Adipocyte (in vitro differentiated cells): ENCODE measurements around the gene OR1Q1.
"Not testable (repeated sequence)": the region's sequence is repeated elsewhere in the genome, so short reads cannot be mapped to it uniquely, and the experiment has no call there.

ENCODE experiments used
- DNase-seq: peaks from one replicate; pipeline ENCODE4 v3.0.0-alpha.2; 2015; ENCODE audit warnings: low read depth
- H3K27me3 ChIP-seq: replicated peaks from 2 replicates; pipeline ENCODE4 v1.7.0; 2013; ENCODE audit warnings: mild to moderate bottlenecking, low read length, moderate library complexity; ENCODE audit not compliant: control insufficient read depth, insufficient read depth
- H3K36me3 ChIP-seq: 2 replicates; pipeline ENCODE4 v1.7.0; 2013; ENCODE audit warnings: low read length, mild to moderate bottlenecking, moderate library complexity; ENCODE audit not compliant: control insufficient read depth, insufficient read depth, severe bottlenecking
- H3K4me1 ChIP-seq: 2 replicates; pipeline ENCODE4 v1.7.0; 2013; ENCODE audit warnings: mild to moderate bottlenecking, low read length, moderate library complexity; ENCODE audit not compliant: control insufficient read depth, insufficient read depth
- H3K4me3 ChIP-seq: 2 replicates; pipeline ENCODE4 v1.7.0; 2013; ENCODE audit warnings: mild to moderate bottlenecking, low read length, moderate library complexity
- H3K9ac ChIP-seq: 2 replicates; pipeline ENCODE4 v1.7.0; 2013; ENCODE audit warnings: mild to moderate bottlenecking, low read length, moderate library complexity
- H3K9me3 ChIP-seq: 2 replicates; pipeline ENCODE4 v1.7.0; 2013; ENCODE audit warnings: mild to moderate bottlenecking, low read length, moderate library complexity; ENCODE audit not compliant: control insufficient read depth

OR1Q1 gene, protein sequence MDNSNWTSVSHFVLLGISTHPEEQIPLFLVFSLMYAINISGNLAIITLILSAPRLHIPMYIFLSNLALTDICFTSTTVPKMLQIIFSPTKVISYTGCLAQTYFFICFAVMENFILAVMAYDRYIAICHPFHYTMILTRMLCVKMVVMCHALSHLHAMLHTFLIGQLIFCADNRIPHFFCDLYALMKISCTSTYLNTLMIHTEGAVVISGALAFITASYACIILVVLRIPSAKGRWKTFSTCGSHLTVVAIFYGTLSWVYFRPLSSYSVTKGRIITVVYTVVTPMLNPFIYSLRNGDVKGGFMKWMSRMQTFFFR

GRCh38 chr9:122614362-122614761 is at the start of gene OR1Q1:
Gene OR1Q1, plus strand, starts transcription at chr9:122614738. Its CDS starts 0 bp downstream, at chr9:122614738.
- Histone ChIP-seq H3K27me3 (no peaks in the 10 kb centered on the region), H3K36me3 (no peaks in the 10 kb centered on the region), H3K4me1 (no peaks in the 10 kb centered on the region), H3K9me3 (peaks cover 5% of the 10 kb centered on the region), H3K4me3 (no peak within 1 kb of the TSS), H3K9ac (no peak within 1 kb of the TSS)
- DNase-seq, result no peak

DNA sequence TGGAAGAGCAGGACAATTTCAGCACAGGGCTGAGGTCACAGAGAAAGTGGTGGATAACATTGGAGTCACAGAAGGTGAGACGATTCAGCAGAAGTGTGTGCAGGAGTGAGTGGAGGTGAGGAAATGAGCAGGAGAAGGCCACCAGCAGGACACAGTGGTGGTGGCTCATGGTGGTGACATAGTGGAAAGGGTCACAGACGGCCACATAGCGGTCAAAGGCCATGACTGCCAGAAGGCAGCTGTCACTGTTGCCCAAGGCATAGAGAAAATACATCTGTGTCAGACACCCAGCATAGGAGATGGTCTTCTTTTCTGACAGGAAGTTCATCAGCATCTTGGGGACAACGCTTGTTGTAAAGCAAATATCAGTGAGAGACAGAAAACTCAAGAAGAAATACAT is 46.6 kb upstream of the OR1Q1 start:
- H3K4me3 ChIP-seq, result no peak overlapping the region
- H3K36me3 ChIP-seq, result no peaks in the 10 kb centered on the region
- H3K9me3 ChIP-seq, result peaks cover 7% of the 10 kb centered on the region
- DNase-seq, result no peak
- no peaks in the 10 kb centered on the region for H3K4me1 ChIP-seq
- no peaks in the 10 kb centered on the region for H3K27me3 ChIP-seq
- H3K9ac ChIP-seq, result no peak overlapping the region

- no peak overlapping the region for H3K9ac ChIP-seq
- H3K27me3 ChIP-seq, result no peaks in the 10 kb centered on the region
- DNase-seq, result no peak
- H3K36me3 ChIP-seq, result no peaks in the 10 kb centered on the region
- H3K4me3 ChIP-seq, result no peak overlapping the region
- no peaks in the 10 kb centered on the region for H3K4me1 ChIP-seq
- no peaks in the 10 kb centered on the region for H3K9me3 ChIP-seq
These were observed 42.1 kb upstream of the OR1Q1 start for GRCh38 chr9:122572456-122572855.

- peak overlapping the region; percentile 18 for H3K4me3 ChIP-seq
- H3K4me1 ChIP-seq, result peaks cover 11% of the 10 kb centered on the region
- no peak for DNase-seq
- H3K9ac ChIP-seq, result no peak overlapping the region
- H3K27me3 ChIP-seq, result no peaks in the 10 kb centered on the region
- no peaks in the 10 kb centered on the region for H3K9me3 ChIP-seq
- H3K36me3 ChIP-seq, result no peaks in the 10 kb centered on the region
These were observed 34.7 kb upstream of the OR1Q1 start for GRCh38 chr9:122579874-122580273.

GRCh38 chr9:122580360-122580759 is 34.2 kb upstream of the OR1Q1 start:
- H3K36me3 ChIP-seq, result no peaks in the 10 kb centered on the region
- peak; percentile 54 for DNase-seq
- H3K9ac ChIP-seq, result no peak overlapping the region
- peak overlapping the region; percentile 18 for H3K4me3 ChIP-seq
- H3K9me3 ChIP-seq, result no peaks in the 10 kb centered on the region
- peaks cover 11% of the 10 kb centered on the region for H3K4me1 ChIP-seq
- no peaks in the 10 kb centered on the region for H3K27me3 ChIP-seq

DNA sequence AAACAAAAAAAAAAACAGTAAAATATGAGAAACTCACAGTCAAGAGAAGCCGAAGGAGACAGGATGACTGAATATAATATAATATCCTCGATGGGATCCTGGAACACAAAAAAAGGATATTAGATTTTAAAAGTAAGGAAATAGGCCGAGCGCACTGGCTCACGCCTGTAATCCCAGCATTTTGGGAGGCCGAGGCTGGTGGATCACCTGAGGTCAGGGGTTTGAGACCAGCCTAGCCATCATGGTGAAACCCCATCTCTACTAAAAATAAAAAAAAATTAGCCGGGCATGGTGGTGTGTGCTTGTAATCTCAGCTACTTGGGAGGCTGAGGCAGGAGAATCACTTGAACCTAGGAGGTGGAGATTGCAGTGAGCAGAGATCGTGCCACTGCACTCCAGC is 31.3 kb upstream of the OR1Q1 start, which contains the start of gene OR1L8:
Gene OR1L8, minus strand, starts transcription at position 101 of the 400 bp plus-strand sequence. CDS start 14,907 bp downstream, outside the sequence.
- not testable (repeated sequence) for H3K9me3 ChIP-seq, DNase-seq, H3K36me3 ChIP-seq, H3K27me3 ChIP-seq, H3K9ac ChIP-seq, H3K4me3 ChIP-seq
- H3K4me1 ChIP-seq, result peaks cover 11% of the 10 kb centered on the region

DNA sequence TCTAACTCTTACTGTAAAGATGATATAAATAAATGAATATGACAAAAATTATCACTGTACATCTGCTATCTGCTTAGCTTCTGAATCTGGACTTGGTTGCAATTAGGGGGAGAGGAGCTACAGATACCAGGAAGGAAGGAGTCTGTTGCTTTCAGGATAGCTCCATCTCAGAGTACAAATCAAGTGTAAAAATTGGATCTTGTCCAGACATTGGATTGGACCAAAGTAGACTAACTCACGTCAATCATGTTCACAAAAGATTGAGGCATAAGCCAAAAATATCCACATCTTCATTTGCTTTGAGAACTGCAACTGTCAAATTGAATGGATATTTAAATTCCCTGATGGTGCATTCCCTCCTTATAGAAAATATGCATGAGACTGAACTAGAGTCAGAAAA is 8.8 kb upstream of the OR1Q1 start:
- H3K9me3 ChIP-seq, result peaks cover 3% of the 10 kb centered on the region
- no peaks in the 10 kb centered on the region for H3K36me3 ChIP-seq
- no peak for DNase-seq
- H3K4me3 ChIP-seq, result no peak overlapping the region
- no peaks in the 10 kb centered on the region for H3K4me1 ChIP-seq
- no peak overlapping the region for H3K9ac ChIP-seq
- no peaks in the 10 kb centered on the region for H3K27me3 ChIP-seq

DNA sequence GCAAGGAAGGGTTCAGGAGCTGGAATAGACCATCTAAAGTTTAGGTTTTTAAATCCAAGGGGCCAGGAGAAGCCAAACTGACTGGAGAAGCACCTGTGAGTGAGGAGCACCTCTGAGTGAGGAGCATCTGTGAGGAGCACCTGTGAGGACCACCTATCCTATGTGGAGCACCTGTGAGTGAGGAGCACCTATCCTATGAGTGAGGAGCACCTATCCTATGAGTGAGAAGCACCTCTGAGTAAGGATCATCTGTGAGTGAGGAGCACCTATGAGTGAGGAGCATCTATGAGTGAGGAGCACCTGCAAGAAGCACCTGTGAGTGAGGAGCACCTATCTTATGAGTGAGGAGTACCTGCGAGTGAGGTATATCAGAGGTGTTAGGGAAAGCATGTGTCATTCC is 8.0 kb upstream of the OR1Q1 start:
- H3K4me3 ChIP-seq, result no peak overlapping the region
- H3K36me3 ChIP-seq, result no peaks in the 10 kb centered on the region
- no peaks in the 10 kb centered on the region for H3K4me1 ChIP-seq
- H3K27me3 ChIP-seq, result no peaks in the 10 kb centered on the region
- no peak for DNase-seq
- H3K9me3 ChIP-seq, result peaks cover 3% of the 10 kb centered on the region
- H3K9ac ChIP-seq, result no peak overlapping the region

GRCh38 chr9:122609804-122610203 is 4.7 kb upstream of the OR1Q1 start:
- Histone ChIP-seq H3K27me3 (no peaks in the 10 kb centered on the region), H3K4me3 (no peak overlapping the region), H3K36me3 (no peaks in the 10 kb centered on the region), H3K9me3 (no peaks in the 10 kb centered on the region), H3K9ac (no peak overlapping the region), H3K4me1 (no peaks in the 10 kb centered on the region)
- DNase-seq, result no peak

DNA sequence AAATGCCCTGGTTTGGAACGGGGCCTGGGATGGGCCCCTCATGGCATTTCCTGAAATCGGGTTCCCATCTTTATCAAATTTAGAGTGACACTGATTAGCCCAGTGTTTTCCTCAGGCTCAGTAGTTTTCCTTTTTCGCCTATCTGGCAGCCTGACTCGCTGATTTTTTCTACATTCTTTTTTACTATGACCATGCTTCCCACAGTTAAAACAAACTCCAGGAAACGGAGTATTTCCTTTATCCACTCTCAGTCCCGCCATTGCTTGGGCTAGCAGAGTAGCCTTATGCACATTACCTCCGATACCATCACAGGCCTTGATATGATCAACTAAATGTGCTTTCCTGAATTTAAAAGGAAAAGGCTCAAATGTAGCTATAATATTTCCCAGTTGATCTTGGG is 5.5 kb downstream of the OR1Q1 start:
- no peaks in the 10 kb centered on the region for H3K4me1 ChIP-seq
- no peaks in the 10 kb centered on the region for H3K27me3 ChIP-seq
- no peak overlapping the region for H3K9ac ChIP-seq
- no peak for DNase-seq
- no peak overlapping the region for H3K4me3 ChIP-seq
- peaks cover 5% of the 10 kb centered on the region for H3K9me3 ChIP-seq
- no peaks in the 10 kb centered on the region for H3K36me3 ChIP-seq

DNA sequence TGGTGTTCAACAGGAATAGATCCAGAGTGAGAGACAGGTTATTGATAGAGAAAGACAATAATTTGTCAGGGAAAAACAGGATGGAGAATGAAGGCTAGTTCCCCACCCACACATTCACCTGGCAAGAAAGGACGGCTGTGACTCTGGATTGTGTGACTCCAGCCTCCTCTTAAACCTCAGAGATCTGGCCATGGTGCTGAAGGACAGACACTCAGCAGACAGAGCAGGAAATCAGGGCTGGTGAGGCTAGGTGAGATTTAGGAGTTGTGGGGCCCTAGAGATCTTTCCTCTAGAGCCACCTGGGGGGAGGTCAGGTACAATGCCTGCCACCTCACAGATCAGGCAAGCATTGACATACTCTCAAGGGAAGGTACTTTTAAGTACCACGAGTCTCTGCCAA is 27.7 kb downstream of the OR1Q1 start:
- H3K36me3 ChIP-seq, result no peaks in the 10 kb centered on the region
- DNase-seq, result peak; percentile 1
- H3K4me3 ChIP-seq, result no peak overlapping the region
- no peaks in the 10 kb centered on the region for H3K4me1 ChIP-seq
- no peak overlapping the region for H3K9ac ChIP-seq
- peaks cover 11% of the 10 kb centered on the region for H3K9me3 ChIP-seq
- no peaks in the 10 kb centered on the region for H3K27me3 ChIP-seq

DNA sequence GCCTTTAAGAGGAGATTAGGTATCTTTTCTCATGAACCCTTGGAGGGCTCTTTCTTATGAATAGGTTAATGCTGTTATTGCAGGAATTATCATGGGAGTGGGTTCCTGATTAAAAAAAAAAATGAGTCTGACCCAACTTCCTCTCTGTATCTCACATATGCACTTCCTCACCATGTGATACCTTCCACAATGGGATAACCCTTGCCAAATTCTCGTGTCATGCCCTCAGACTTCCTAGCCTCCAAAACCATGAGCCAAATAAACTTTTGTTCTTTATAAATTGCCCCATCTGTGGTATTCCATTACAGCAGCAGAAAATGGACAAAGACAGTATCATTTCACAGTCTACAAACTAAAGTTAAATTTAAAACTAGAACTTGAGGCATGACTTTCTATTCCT is 41.8 kb downstream of the OR1Q1 start:
- H3K36me3 ChIP-seq, result no peaks in the 10 kb centered on the region
- no peaks in the 10 kb centered on the region for H3K27me3 ChIP-seq
- H3K4me1 ChIP-seq, result no peaks in the 10 kb centered on the region
- H3K9ac ChIP-seq, result no peak overlapping the region
- H3K9me3 ChIP-seq, result no peaks in the 10 kb centered on the region
- no peak for DNase-seq
- H3K4me3 ChIP-seq, result no peak overlapping the region
